Stomach (tissue), 9 donors: ENCODE measurements around the gene MYF5. TPM values are rescaled to one million over a fixed set of nuclear protein-coding genes. Genes with fewer than 3 reads are reported as not detected.

Experiments used
- DNase-seq, 2 donors: peaks; one replicate each; pipeline versions ENCODE4 v3.0.0 to v3.0.0-alpha.2; 2013 to 2019
- H3K27ac ChIP-seq, 5 donors: fragments of 200-600 bp in 4 of 5; sonication (generic) in 4 of 5; one replicate each; pipeline ENCODE4 v1.5.1; 2013 to 2019; ENCODE audit warnings: mild to moderate bottlenecking in 1 of 5, moderate library complexity in 1 of 5
- H3K27me3 ChIP-seq, 3 donors: fragments of 200-600 bp; sonication (generic); one replicate each; pipeline ENCODE4 v1.5.1; 2017 to 2019; ENCODE audit warnings: mixed run types in 1 of 3
- H3K36me3 ChIP-seq, 4 donors: fragments of 200-600 bp; sonication (generic); 1 replicate in 3 of 4; 2 replicates in 1 of 4; pipeline ENCODE4 v1.5.1; 2016 to 2019
- H3K4me1 ChIP-seq, 4 donors: fragments of 200-600 bp; sonication (generic); one replicate each; pipeline ENCODE4 v1.5.1; 2016 to 2019
- H3K4me3 ChIP-seq, 4 donors: fragments of 200-600 bp; sonication (generic) in 3 of 4; one replicate each; pipeline ENCODE4 v1.5.1; 2016 to 2019; ENCODE audit warnings: mild to moderate bottlenecking in 1 of 4
- H3K9me3 ChIP-seq, 4 donors: fragments of 200-600 bp; sonication (generic); one replicate each; pipeline ENCODE4 v1.5.1; 2016 to 2019
- CTCF ChIP-seq, 7 experiments: fragments of 450-650 bp in 4 of 7; fragments of 200-600 bp in 3 of 7; sonication (generic) in 3 of 7; IDR thresholded peaks; one replicate each; pipeline ENCODE4 v1.5.1; 2016 to 2019; ENCODE audit warnings: antibody characterized with exemption in 7 of 7, control low read depth in 2 of 7, mild to moderate bottlenecking in 1 of 7
- EP300 ChIP-seq: sonication (generic); formaldehyde crosslinking; IDR thresholded peaks from one replicate; pipeline ENCODE4 v1.6.1; 2017; ENCODE audit warnings: antibody characterized with exemption
- POLR2A ChIP-seq, 4 donors: fragments of 450-650 bp; IDR thresholded peaks; one replicate each; pipeline ENCODE4 v1.6.1; 2016; ENCODE audit warnings: antibody characterized with exemption in 4 of 4, control low read depth in 2 of 4, mild to moderate bottlenecking in 1 of 4, moderate library complexity in 1 of 4
- POLR2AphosphoS5 ChIP-seq, 3 donors: sonication (generic); formaldehyde crosslinking; IDR thresholded peaks; one replicate each; pipeline ENCODE4 v1.6.1; 2016; ENCODE audit warnings: antibody characterized with exemption in 3 of 3
- WGBS, 5 donors: extraction: QIAGEN DNeasy Blood & Tissue Kit in 3 of 5; methylation state at CpG; one replicate each; pipeline versions ENCODE4 v1.1.5 to v1.1.7; 2013 to 2018; 5-methylcytosine and 5-hydroxymethylcytosine counted together
- intact Hi-C: fragments of 100-400 bp; cut with DNase I; formaldehyde crosslinking; loops from one replicate; pipeline ENCODE4 v1.15.1; 2023; ENCODE audit warnings: low total_unique reads
- polyA plus RNA-seq, 3 donors: library from polyadenylated mRNA; stranded (reverse); fragments of 200-250 nt; gene quantifications; one replicate each; pipeline ENCODE4 v1.2.3, GENCODE V29; 2013
- total RNA-seq, 5 donors: library from RNA; depleted of rRNA; stranded (reverse); fragments of >200 nt; gene quantifications; one replicate each; pipeline versions ENCODE4 v1.1.0 to v1.2.3, GENCODE V29; 2014 to 2016
- donor health status: healthy with polysubstance abuse.
- donor health status: Bipolar disorder and iron deficiency.
- donor health status: healthy.

Gene MYF5
- total and polyA plus RNA-seq, 8 donors = not detected

- no peak for DNase-seq
- TF ChIP-seq POLR2AphosphoS5 (IDR thresholded peaks at IDR 0.05) (no peak), CTCF (IDR thresholded peaks at IDR 0.05) (no peak), EP300 (no peak), POLR2A (IDR thresholded peaks at IDR 0.05) (no peak)
- no peaks in the 10 kb centered on the region for H3K4me1 ChIP-seq
- H3K36me3 ChIP-seq = no peaks in the 10 kb centered on the region
- intact Hi-C loops = no loop called here
- H3K27ac ChIP-seq = no peak overlapping the region
- H3K9me3 ChIP-seq = no peaks in the 10 kb centered on the region
- no peaks in the 10 kb centered on the region for H3K27me3 ChIP-seq
- no peak overlapping the region for H3K4me3 ChIP-seq
- 84 to 97% (median 88%) methylated on average over 1 of the region's 1 CpG for WGBS, 5 donors
These were observed 49.5 kb downstream of the MYF5 start for GRCh38 chr12:80766210-80766609.

GRCh38 chr12:80766897-80767296, 50.2 kb downstream of the MYF5 start:
- no peaks in the 10 kb centered on the region for H3K9me3 ChIP-seq
- TF ChIP-seq POLR2AphosphoS5 (IDR thresholded peaks at IDR 0.05) = no peak
- TF ChIP-seq POLR2A (IDR thresholded peaks at IDR 0.05) = no peak
- intact Hi-C loops = no loop called here
- no peak overlapping the region for H3K4me3 ChIP-seq
- no peaks in the 10 kb centered on the region for H3K27me3 ChIP-seq
- no peaks in the 10 kb centered on the region for H3K4me1 ChIP-seq
- no peak for DNase-seq
- no peak overlapping the region for H3K27ac ChIP-seq
- 60 to 69% (median 67%) methylated on average over 2 of the region's 2 CpGs for WGBS, 5 donors
- no peaks in the 10 kb centered on the region for H3K36me3 ChIP-seq

Other genes with a start within 250 kb of the MYF5 start
- gene MYF6, start 9.3 kb upstream of the MYF5 start, total RNA-seq = not detected
- 1 to 10 TPM in 1 of 3 donors, not detected in 2; 2.1 TPM for gene MYF6, start 9.3 kb upstream of the MYF5 start, polyA plus RNA-seq
- gene LIN7A, start 221.0 kb downstream of the MYF5 start, total RNA-seq = 100 to 1,000 TPM in 1 of 5 donors, 10 to 100 TPM in 2, 1 to 10 TPM in 1, under 1 TPM in 1; 0.45 to 163 (median 15.6) TPM
- gene LIN7A, start 221.0 kb downstream of the MYF5 start, polyA plus RNA-seq = 1 to 10 TPM; 1.6 to 2.4 (median 2.1) TPM